HCT116 (cell line): Measurements from ENCODE around the gene TMCC1. TPM values are rescaled to one million over a fixed set of nuclear protein-coding genes. Genes with fewer than 3 reads are reported as not detected.

Experiments used
- ATAC-seq: fragments of 200-7000 bp; cut with Tn5 transposase; 2 replicates; pipeline ENCODE4 v1.9.1; 2020; ENCODE audit warnings: mild to moderate bottlenecking, moderate library complexity
- BruUV-seq: library from RNA; stranded (reverse); fragments of 400-500 nt; replicated peaks from 2 replicates; lab custom pipeline; 2021; lab: Mats Ljungman, UMichigan
- CTCF ChIA-PET: fragments of 300-600 bp; sonication (Branson Sonifier 250); formaldehyde crosslinking; loops from one replicate; lab custom pipeline; 2021; ENCODE audit warnings: antibody characterized with exemption; lab: Charles Lee
- POLR2A ChIA-PET: fragments of 300-600, 350-600 bp; sonication (Branson Sonifier 250); formaldehyde crosslinking; loops from one replicate; lab custom pipeline; 2021; ENCODE audit warnings: antibody characterized with exemption; lab: Charles Lee
- RAD21 ChIA-PET, 2 experiments: fragments of 300-600 bp; sonication (Branson Sonifier 250); formaldehyde crosslinking; loops; one replicate each; lab custom pipeline; 2023; ENCODE audit warnings: low total read pairs in 2 of 2; ENCODE audit not compliant: uncharacterized antibody in 2 of 2, unreplicated experiment in 2 of 2, low non-redundant PET in 1 of 2; lab: Charles Lee
- DNase-seq: peaks from one replicate; pipeline ENCODE4 v3.0.0-alpha.2; 2010; ENCODE audit warnings: low read depth, low spot score
- H2AFZ ChIP-seq: fragments of 200-600 bp; shearing (Covaris generic), sonication (generic); 2 replicates; pipeline ENCODE4 v1.6.1; 2017; ENCODE audit warnings: low read depth, mixed run types, mixed read lengths, antibody characterized with exemption, low read length; ENCODE audit not compliant: poor library complexity, severe bottlenecking
- H3K27ac ChIP-seq: 2 replicates; pipeline ENCODE4 v1.5.1; 2012; ENCODE audit warnings: low read depth, low read length
- H3K27me3 ChIP-seq: fragments of 200-600 bp; sonication (generic); 2 replicates; pipeline ENCODE4 v1.6.1; 2016; ENCODE audit warnings: mixed run types, low read length, mixed read lengths; ENCODE audit not compliant: insufficient read depth
- H3K36me3 ChIP-seq, 2 experiments: fragments of 200-500 bp in 1 of 2; fragments of 200-600 bp in 1 of 2; sonication (Bioruptor generic) in 1 of 2; sonication (generic) in 1 of 2; 2 replicates each; pipeline versions ENCODE4 v1.5.1 to v1.6.1; 2014 to 2016; ENCODE audit warnings: low read length in 2 of 2, inconsistent platforms in 1 of 2, mixed read lengths in 1 of 2, mixed run types in 1 of 2; ENCODE audit not compliant: insufficient read depth in 2 of 2, control insufficient read depth in 1 of 2
- H3K4me1 ChIP-seq, 2 experiments: fragments of 200-600 bp in 1 of 2; sonication (generic) in 1 of 2; 2 replicates each; pipeline versions ENCODE4 v1.5.1 to v1.6.1; 2012 to 2017; ENCODE audit warnings: low read length in 2 of 2, inconsistent platforms in 1 of 2, mild to moderate bottlenecking in 1 of 2, mixed read lengths in 1 of 2, mixed run types in 1 of 2, moderate library complexity in 1 of 2; ENCODE audit not compliant: insufficient read depth in 2 of 2, control insufficient read depth in 1 of 2
- H3K4me2 ChIP-seq: fragments of 200-600 bp; sonication (generic); 2 replicates; pipeline ENCODE4 v1.6.1; 2017; ENCODE audit warnings: mixed run types, low read length, mixed read lengths
- H3K4me3 ChIP-seq, 2 experiments: fragments of 200-600 bp in 1 of 2; sonication (generic) in 1 of 2; replicated peaks in 1 of 2; 2 replicates each; pipeline ENCODE4 v1.5.1; 2011 to 2016; ENCODE audit warnings: low read length in 2 of 2, control low read depth in 1 of 2, low read depth in 1 of 2, mild to moderate bottlenecking in 1 of 2, mixed read lengths in 1 of 2, mixed run types in 1 of 2
- H3K79me2 ChIP-seq: fragments of 200-600 bp; sonication (generic); 2 replicates; pipeline ENCODE4 v1.6.1; 2017; ENCODE audit warnings: mild to moderate bottlenecking, mixed run types, low read length, moderate library complexity, mixed read lengths; ENCODE audit not compliant: insufficient read depth
- H3K9ac ChIP-seq: fragments of 200-600 bp; sonication (generic); 2 replicates; pipeline ENCODE4 v1.6.1; 2016; ENCODE audit warnings: low read length, mixed read lengths
- H3K9me2 ChIP-seq: fragments of 200-600 bp; sonication (generic), shearing (Covaris generic); 2 replicates; pipeline ENCODE4 v1.6.1; 2017; ENCODE audit warnings: mixed run types, mild to moderate bottlenecking, moderate library complexity; ENCODE audit not compliant: insufficient read depth
- H3K9me3 ChIP-seq, 2 experiments: fragments of 200-500 bp in 1 of 2; fragments of 200-600 bp in 1 of 2; sonication (Bioruptor generic) in 1 of 2; sonication (generic) in 1 of 2; 2 replicates each; pipeline ENCODE4 v1.6.1; 2014 to 2017; ENCODE audit warnings: low read length in 2 of 2, mixed read lengths in 2 of 2, inconsistent platforms in 1 of 2, low read depth in 1 of 2, mild to moderate bottlenecking in 1 of 2, mixed run types in 1 of 2, moderate library complexity in 1 of 2; ENCODE audit not compliant: control insufficient read depth in 1 of 2, insufficient read depth in 1 of 2
- H4K20me1 ChIP-seq: fragments of 200-600 bp; sonication (generic), shearing (Covaris generic); 2 replicates; pipeline ENCODE4 v1.6.1; 2017; ENCODE audit warnings: mixed run types, mild to moderate bottlenecking, moderate library complexity; ENCODE audit not compliant: insufficient read depth
- EGR1 ChIP-seq: IDR thresholded peaks from 2 replicates; pipeline ENCODE4 v1.6.1; 2012; ENCODE audit warnings: low read depth
- EZH2 ChIP-seq: fragments of 200-600 bp; sonication (generic); IDR thresholded peaks from 2 replicates; pipeline ENCODE4 v1.6.1; 2017; ENCODE audit warnings: antibody characterized with exemption, mixed run types
- RAD21 ChIP-seq: IDR thresholded peaks from 2 replicates; pipeline ENCODE4 v1.6.1; 2012; ENCODE audit warnings: low read depth, mild to moderate bottlenecking
- SRF ChIP-seq: IDR thresholded peaks from 2 replicates; pipeline ENCODE4 v1.6.1; 2012; ENCODE audit warnings: low read depth
- intact Hi-C: fragments of 100-400 bp; cut with micrococcal nuclease; formaldehyde crosslinking; loops from 2 replicates; pipeline ENCODE4 v1.10.0; 2022
- total RNA-seq: library from RNA; stranded (reverse); gene quantifications from one replicate; pipeline ENCODE4 v1.2.1, GENCODE V29; 2021; ENCODE audit not compliant: unreplicated experiment
- TF ChIP-seq, protein P1 (sequence below), 3 experiments: fragments of 200-600 bp in 1 of 3; sonication (generic) in 1 of 3; IDR thresholded peaks in 2 of 3; conservative IDR thresholded peaks in 1 of 3; 2 replicates each; pipeline ENCODE4 v1.5.1; 2012 to 2017; ENCODE audit warnings: low read depth in 2 of 3, low read length in 2 of 3, antibody characterized with exemption in 1 of 3, borderline replicate concordance in 1 of 3, control low read depth in 1 of 3, mild to moderate bottlenecking in 1 of 3, mixed read lengths in 1 of 3, mixed run types in 1 of 3, moderate library complexity in 1 of 3; ENCODE audit not compliant: insufficient read depth in 1 of 3

The TMCC1 gene
- total RNA-seq, 1 experiment from 2014 or later = 32.5 TPM

DNA sequence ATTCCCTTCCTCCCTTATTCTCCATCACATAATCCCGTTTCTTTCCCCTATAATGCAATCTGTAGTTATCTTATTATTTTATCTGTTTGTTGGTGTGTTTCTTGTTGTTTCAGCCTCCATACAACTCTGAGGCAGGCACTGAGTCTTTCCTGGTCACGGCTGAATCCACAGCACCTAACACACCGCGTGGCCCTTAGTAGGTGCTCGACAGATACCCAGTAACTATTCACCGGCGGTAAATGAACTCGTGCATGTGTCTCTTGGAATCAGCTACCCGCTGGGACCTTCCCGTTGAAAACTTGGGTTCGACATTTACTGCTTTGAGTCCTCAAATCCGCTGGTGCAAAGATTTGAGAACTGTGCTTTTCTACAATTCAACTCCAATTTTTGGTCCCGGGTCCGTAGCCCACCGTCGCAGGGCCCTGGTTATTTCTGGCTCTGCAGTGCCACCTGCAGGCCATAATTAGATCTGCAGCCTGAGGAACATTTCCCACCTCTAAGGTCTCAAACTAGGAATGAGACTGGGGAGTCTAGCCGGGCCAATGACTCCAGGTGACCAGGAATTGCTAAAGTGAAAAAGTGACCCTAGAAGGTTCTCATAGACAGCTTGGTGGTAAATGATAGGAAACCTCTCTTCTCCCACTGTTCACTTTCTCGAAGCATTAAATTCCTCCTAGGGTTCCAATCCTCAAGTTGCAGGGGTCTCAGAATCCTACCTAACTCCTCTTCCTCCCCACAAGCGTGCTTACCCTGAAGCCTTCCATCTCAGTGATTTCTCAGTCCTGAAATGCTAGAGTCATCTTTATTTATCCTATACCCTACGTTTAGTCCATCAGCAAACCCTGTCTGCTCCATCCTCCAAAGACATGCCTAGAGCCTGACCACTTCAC lies 41.0 kb upstream of the TMCC1 start:
- H2AFZ ChIP-seq = no peak overlapping the region
- DNase-seq (peak; percentile 12), ATAC-seq (peak; percentile 82)
- H3K9me3 ChIP-seq = no peaks in the 10 kb centered on the region
- H4K20me1 ChIP-seq = no peaks in the 10 kb centered on the region
- ChIA-PET CTCF (interaction anchor here (1.0 to 2.5 kb wide), 3 partner anchors 307 to 444 kb away, joined by 3 to 13 read pairs (median 10); no protein-coding TSS in a partner anchor), RAD21 (interaction anchor here in 1 of 2 experiments (1.0 kb wide), 1 partner anchor 109 kb away, joined by 4 read pairs; no protein-coding TSS in a partner anchor)
- H3K4me1 ChIP-seq = peaks cover 0 to 3% of the 10 kb centered on the region in 2 experiments; a peak in 1 of 4 replicates
- H3K36me3 ChIP-seq = no peaks in the 10 kb centered on the region
- intact Hi-C loops = loop anchor here (1.0 to 5.0 kb wide), 4 partner anchors 107 to 552 kb away; no protein-coding TSS in a partner anchor
- no peak overlapping the region for H3K9ac ChIP-seq
- H3K27me3 ChIP-seq = no peaks in the 10 kb centered on the region
- H3K4me2 ChIP-seq = peak overlapping the region; percentile 18
- H3K79me2 ChIP-seq = no peaks in the 10 kb centered on the region
- no peak overlapping the region for H3K27ac ChIP-seq
- TF ChIP-seq EZH2 (no peak), RAD21 (peak; percentile 96), EGR1 (no peak), SRF (no peak)
- TF ChIP-seq, protein P1, sequence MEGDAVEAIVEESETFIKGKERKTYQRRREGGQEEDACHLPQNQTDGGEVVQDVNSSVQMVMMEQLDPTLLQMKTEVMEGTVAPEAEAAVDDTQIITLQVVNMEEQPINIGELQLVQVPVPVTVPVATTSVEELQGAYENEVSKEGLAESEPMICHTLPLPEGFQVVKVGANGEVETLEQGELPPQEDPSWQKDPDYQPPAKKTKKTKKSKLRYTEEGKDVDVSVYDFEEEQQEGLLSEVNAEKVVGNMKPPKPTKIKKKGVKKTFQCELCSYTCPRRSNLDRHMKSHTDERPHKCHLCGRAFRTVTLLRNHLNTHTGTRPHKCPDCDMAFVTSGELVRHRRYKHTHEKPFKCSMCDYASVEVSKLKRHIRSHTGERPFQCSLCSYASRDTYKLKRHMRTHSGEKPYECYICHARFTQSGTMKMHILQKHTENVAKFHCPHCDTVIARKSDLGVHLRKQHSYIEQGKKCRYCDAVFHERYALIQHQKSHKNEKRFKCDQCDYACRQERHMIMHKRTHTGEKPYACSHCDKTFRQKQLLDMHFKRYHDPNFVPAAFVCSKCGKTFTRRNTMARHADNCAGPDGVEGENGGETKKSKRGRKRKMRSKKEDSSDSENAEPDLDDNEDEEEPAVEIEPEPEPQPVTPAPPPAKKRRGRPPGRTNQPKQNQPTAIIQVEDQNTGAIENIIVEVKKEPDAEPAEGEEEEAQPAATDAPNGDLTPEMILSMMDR (IDR thresholded peaks at IDR 0.05 in 2 of 3, conservative IDR thresholded peaks at IDR 0.05 in 1 of 3; ENCODE audit: borderline replicate concordance in 1 of 3, insufficient read depth in 1 of 3, low read depth in 2 of 3, low read length in 2 of 3) = peak; percentile 81 to 98 (median 91)
- TF ChIP-seq, all 23 proteins: peak for 2
- Histone ChIP-seq H3K4me3 (no peak overlapping the region), H3K9me2 (no peaks in the 10 kb centered on the region)
- POLR2A ChIA-PET = no interaction called here
- no TSS peak for BruUV-seq
